Measurements from ENCODE around the gene BCAS3.

- TF ChIP-seq ZFX (IDR thresholded peaks at IDR 0.05; ENCODE audit: borderline replicate concordance) (no peak), CTCF (IDR thresholded peaks at IDR 0.05) (no peak)
Observed at GRCh38 chr17:61338000-61338798, 660.5 kb downstream of the BCAS3 start.
